H9 (cell line): ENCODE results near the gene CCDC12. TPM values are rescaled to one million over a fixed set of nuclear protein-coding genes. Genes with fewer than 3 reads are reported as not detected.

Source experiments
- DNase-seq: peaks from one replicate; pipeline ENCODE4 v3.0.0-alpha.2; 2017
- H2AFZ ChIP-seq: one replicate; pipeline ENCODE4 v1.6.1; 2013; ENCODE audit warnings: mild to moderate bottlenecking, low read length, control low read depth, moderate library complexity
- H2AK5ac ChIP-seq: 2 replicates; pipeline ENCODE4 v1.6.1; 2013; ENCODE audit warnings: low read length, control low read depth, mixed read lengths; ENCODE audit not compliant: insufficient read length
- H2BK120ac ChIP-seq: one replicate; pipeline ENCODE4 v1.6.1; 2013; ENCODE audit warnings: low read depth, mild to moderate bottlenecking, low read length, control low read depth, inconsistent platforms; ENCODE audit not compliant: poor library complexity, severe bottlenecking
- H2BK12ac ChIP-seq: 2 replicates; pipeline ENCODE4 v1.6.1; 2013; ENCODE audit warnings: low read length, control low read depth, mixed read lengths, low read depth; ENCODE audit not compliant: insufficient read length
- H2BK15ac ChIP-seq: 2 replicates; pipeline ENCODE4 v1.6.1; 2013; ENCODE audit warnings: low read depth, low read length, control low read depth
- H2BK20ac ChIP-seq: one replicate; pipeline ENCODE4 v1.6.1; 2013; ENCODE audit warnings: low read depth, mild to moderate bottlenecking, low read length, control low read depth, inconsistent platforms; ENCODE audit not compliant: poor library complexity, severe bottlenecking
- H2BK5ac ChIP-seq: 2 replicates; pipeline ENCODE4 v1.6.1; 2013; ENCODE audit warnings: low read length, control low read depth, mixed read lengths; ENCODE audit not compliant: insufficient read length
- H3K14ac ChIP-seq: 2 replicates; pipeline ENCODE4 v1.6.1; 2013; ENCODE audit warnings: low read length, control low read depth; ENCODE audit not compliant: insufficient read depth
- H3K18ac ChIP-seq: 2 replicates; pipeline ENCODE4 v1.6.1; 2013; ENCODE audit warnings: low read depth, mild to moderate bottlenecking, mixed read lengths, low read length, control low read depth; ENCODE audit not compliant: insufficient read length
- H3K23ac ChIP-seq: 2 replicates; pipeline ENCODE4 v1.6.1; 2013; ENCODE audit warnings: low read length, control low read depth, mixed read lengths, low read depth; ENCODE audit not compliant: insufficient read length
- H3K23me2 ChIP-seq: 2 replicates; pipeline ENCODE4 v1.6.1; 2013; ENCODE audit warnings: low read depth, mild to moderate bottlenecking, mixed read lengths, low read length, control low read depth; ENCODE audit not compliant: insufficient read length, poor library complexity, severe bottlenecking
- H3K27ac ChIP-seq: 2 replicates; pipeline ENCODE4 v1.5.1; 2013; ENCODE audit warnings: low read length, control low read depth, mixed read lengths, low read depth; ENCODE audit not compliant: insufficient read length
- H3K27me3 ChIP-seq: 2 replicates; pipeline ENCODE4 v1.6.1; 2013; ENCODE audit warnings: low read length, control low read depth, inconsistent platforms; ENCODE audit not compliant: insufficient read depth
- H3K4ac ChIP-seq: 2 replicates; pipeline ENCODE4 v1.6.1; 2013; ENCODE audit warnings: low read depth, mild to moderate bottlenecking, control low read depth, inconsistent platforms, low read length, moderate library complexity
- H3K4me1 ChIP-seq: 2 replicates; pipeline ENCODE4 v1.6.1; 2013; ENCODE audit warnings: low read length, control low read depth, inconsistent platforms; ENCODE audit not compliant: insufficient read depth
- H3K4me2 ChIP-seq: 2 replicates; pipeline ENCODE4 v1.6.1; 2013; ENCODE audit warnings: low read length, control low read depth, mixed read lengths; ENCODE audit not compliant: insufficient read length, insufficient read depth
- H3K56ac ChIP-seq: 2 replicates; pipeline ENCODE4 v1.6.1; 2013; ENCODE audit warnings: low read depth, mild to moderate bottlenecking, mixed read lengths, low read length, control low read depth; ENCODE audit not compliant: insufficient read length
- H3K79me1 ChIP-seq: 2 replicates; pipeline ENCODE4 v1.6.1; 2013; ENCODE audit warnings: low read depth, mild to moderate bottlenecking, moderate library complexity, low read length, control low read depth, inconsistent platforms; ENCODE audit not compliant: insufficient read depth, poor library complexity, severe bottlenecking
- H3K79me2 ChIP-seq: 2 replicates; pipeline ENCODE4 v1.6.1; 2013; ENCODE audit warnings: low read length, control low read depth, inconsistent platforms; ENCODE audit not compliant: insufficient read depth
- H3K9ac ChIP-seq: 2 replicates; pipeline ENCODE4 v1.6.1; 2013; ENCODE audit warnings: low read length, control low read depth, mixed read lengths; ENCODE audit not compliant: insufficient read length; ENCODE audit errors: extremely low read depth
- H3K9me3 ChIP-seq: one replicate; pipeline ENCODE4 v1.6.1; 2013; ENCODE audit warnings: low read depth, low read length, inconsistent platforms; ENCODE audit not compliant: control insufficient read depth
- H3T11ph ChIP-seq: one replicate; pipeline ENCODE4 v1.6.1; 2013; ENCODE audit warnings: mild to moderate bottlenecking, low read length, control low read depth, inconsistent platforms
- H4K20me1 ChIP-seq: one replicate; pipeline ENCODE4 v1.6.1; 2013; ENCODE audit not compliant: control insufficient read depth, insufficient read length, insufficient read depth
- H4K5ac ChIP-seq: 2 replicates; pipeline ENCODE4 v1.6.1; 2013; ENCODE audit warnings: low read depth, mild to moderate bottlenecking, mixed read lengths, low read length, control low read depth; ENCODE audit not compliant: insufficient read length
- H4K8ac ChIP-seq: replicated peaks from 2 replicates; pipeline ENCODE4 v1.6.1; 2013; ENCODE audit warnings: low read length, control low read depth, mixed read lengths, low read depth; ENCODE audit not compliant: insufficient read length
- H4K91ac ChIP-seq: 2 replicates; pipeline ENCODE4 v1.6.1; 2013; ENCODE audit warnings: low read depth, mild to moderate bottlenecking, moderate library complexity, mixed read lengths, low read length, control low read depth; ENCODE audit not compliant: insufficient read length
- H3K27ac Mint-ChIP-seq, 3 experiments: 2 replicates in 2 of 3; 3 replicates in 1 of 3; pipeline ENCODE4 v1.8.0; 2020 to 2021; ENCODE audit warnings: mixed read lengths in 3 of 3, mild to moderate bottlenecking in 1 of 3, moderate library complexity in 1 of 3
- H3K27me3 Mint-ChIP-seq: 2 replicates; pipeline ENCODE4 v1.8.0; 2021; ENCODE audit warnings: low read depth, mild to moderate bottlenecking, moderate library complexity, mixed read lengths
- H3K36me3 Mint-ChIP-seq, 3 experiments: 2 replicates in 2 of 3; 3 replicates in 1 of 3; pipeline ENCODE4 v1.8.0; 2020 to 2021; ENCODE audit warnings: low read depth in 3 of 3, mixed read lengths in 3 of 3; ENCODE audit not compliant: insufficient read depth in 1 of 3
- H3K4me1 Mint-ChIP-seq, 2 experiments: 2 replicates each; pipeline ENCODE4 v1.8.0; 2020; ENCODE audit warnings: mixed read lengths in 2 of 2
- H3K4me3 Mint-ChIP-seq, 2 experiments: 2 replicates in 1 of 2; 3 replicates in 1 of 2; pipeline ENCODE4 v1.8.0; 2020 to 2021; ENCODE audit warnings: mild to moderate bottlenecking in 2 of 2, mixed read lengths in 2 of 2, moderate library complexity in 1 of 2
- H3K9me3 Mint-ChIP-seq, 2 experiments: 2 replicates in 1 of 2; 3 replicates in 1 of 2; pipeline ENCODE4 v1.8.0; 2020; ENCODE audit warnings: mild to moderate bottlenecking in 2 of 2, mixed read lengths in 2 of 2, moderate library complexity in 1 of 2
- WGBS: extraction: QIAGEN DNeasy Blood & Tissue Kit; methylation state at CpG from one replicate; pipeline ENCODE4 v1.1.7; 2013; ENCODE audit warnings: missing lambda C conversion rate, low lambda C conversion rate, mixed read lengths; ENCODE audit not compliant: insufficient read length; ENCODE audit errors: extremely low coverage; 5-methylcytosine and 5-hydroxymethylcytosine counted together
- total RNA-seq: library from RNA; stranded (reverse); gene quantifications from 2 replicates; pipeline ENCODE4 v1.2.1, GENCODE V29; 2021
- TF ChIP-seq, protein P1 (sequence below): fragments of 200-600 bp; sonication (generic); conservative IDR thresholded peaks from 3 replicates; pipeline ENCODE4 v1.8.0; 2021; ENCODE audit warnings: antibody characterized with exemption, mild to moderate bottlenecking

CCDC12 gene
- total RNA-seq, 1 experiment from 2014 or later: 54.0 TPM

DNA sequence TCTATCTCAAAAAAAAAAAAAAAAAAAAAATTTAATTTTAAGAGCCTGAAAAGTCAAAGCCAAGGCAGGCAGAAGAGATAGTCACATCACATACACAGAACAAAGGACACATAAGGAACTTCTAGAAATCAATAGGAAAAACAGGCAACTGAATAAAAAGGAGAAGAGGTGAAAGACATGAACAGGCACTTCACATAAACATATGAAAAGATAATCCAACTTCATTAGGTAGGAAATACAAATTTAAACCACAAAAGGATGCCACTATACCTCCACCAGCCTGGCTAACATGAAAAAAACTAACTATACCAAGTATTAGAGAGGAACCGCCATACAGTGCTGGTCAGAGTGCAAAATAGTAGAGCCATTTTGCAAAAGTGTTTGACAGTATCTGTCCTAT, 14.1 kb downstream of the CCDC12 start:
- DNase-seq: no peak

More for the DNA sequence above, 14.1 kb downstream of the CCDC12 start:
- Histone ChIP-seq H3K4ac (no peak overlapping the region), H4K8ac (no peak overlapping the region), H3K23me2 (no peaks in the 10 kb centered on the region), H3K9me3 (no peaks in the 10 kb centered on the region), H2BK15ac (no peak overlapping the region), H3K4me2 (no peak overlapping the region), H3K27ac (no peak overlapping the region), H3K23ac (no peak overlapping the region), H4K20me1 (peaks cover 3% of the 10 kb centered on the region), H2AK5ac (no peak overlapping the region), H4K91ac (no peak overlapping the region), H3T11ph (no peak overlapping the region), H3K27me3 (no peaks in the 10 kb centered on the region), H4K5ac (no peak overlapping the region), H3K9ac (no peak overlapping the region), H2BK12ac (no peak overlapping the region), H3K56ac (no peak overlapping the region), H2BK120ac (no peak overlapping the region), H2BK20ac (no peak overlapping the region), H3K79me2 (peaks cover 41% of the 10 kb centered on the region), H2BK5ac (no peak overlapping the region), H2AFZ (no peak overlapping the region), H3K4me1 (peaks cover 3% of the 10 kb centered on the region; the same call in 1 of the 2 replicates), H3K79me1 (peaks cover 7% of the 10 kb centered on the region), H3K14ac (no peak overlapping the region), H3K18ac (no peak overlapping the region)
- peaks cover 45% of the 10 kb centered on the region in 2 experiments for H3K4me1 Mint-ChIP-seq
- H3K27ac Mint-ChIP-seq: no peak overlapping the region
- TF ChIP-seq, protein P1, sequence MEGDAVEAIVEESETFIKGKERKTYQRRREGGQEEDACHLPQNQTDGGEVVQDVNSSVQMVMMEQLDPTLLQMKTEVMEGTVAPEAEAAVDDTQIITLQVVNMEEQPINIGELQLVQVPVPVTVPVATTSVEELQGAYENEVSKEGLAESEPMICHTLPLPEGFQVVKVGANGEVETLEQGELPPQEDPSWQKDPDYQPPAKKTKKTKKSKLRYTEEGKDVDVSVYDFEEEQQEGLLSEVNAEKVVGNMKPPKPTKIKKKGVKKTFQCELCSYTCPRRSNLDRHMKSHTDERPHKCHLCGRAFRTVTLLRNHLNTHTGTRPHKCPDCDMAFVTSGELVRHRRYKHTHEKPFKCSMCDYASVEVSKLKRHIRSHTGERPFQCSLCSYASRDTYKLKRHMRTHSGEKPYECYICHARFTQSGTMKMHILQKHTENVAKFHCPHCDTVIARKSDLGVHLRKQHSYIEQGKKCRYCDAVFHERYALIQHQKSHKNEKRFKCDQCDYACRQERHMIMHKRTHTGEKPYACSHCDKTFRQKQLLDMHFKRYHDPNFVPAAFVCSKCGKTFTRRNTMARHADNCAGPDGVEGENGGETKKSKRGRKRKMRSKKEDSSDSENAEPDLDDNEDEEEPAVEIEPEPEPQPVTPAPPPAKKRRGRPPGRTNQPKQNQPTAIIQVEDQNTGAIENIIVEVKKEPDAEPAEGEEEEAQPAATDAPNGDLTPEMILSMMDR: no peak
- H3K36me3 Mint-ChIP-seq: peaks cover 32 to 36% (median 36%) of the 10 kb centered on the region in 3 experiments
- peaks cover 6 to 21% of the 10 kb centered on the region in 2 experiments; a peak in 4 of 5 replicates for H3K9me3 Mint-ChIP-seq
- no peaks in the 10 kb centered on the region for H3K27me3 Mint-ChIP-seq
- no peak overlapping the region for H3K4me3 Mint-ChIP-seq
- WGBS: no CpG with 5 or more reads among the region's 1 CpG
